H1 (cell line): ENCODE data around the gene SUGP1. TPM values are rescaled to one million over a fixed set of nuclear protein-coding genes. Genes with fewer than 3 reads are reported as not detected.

Experiments used
- ASH2L ChIP-seq: fragments of 200-600, 300-600 bp; sonication (generic); IDR thresholded peaks from one replicate; pipeline ENCODE4 v1.7.1; 2017; ENCODE audit warnings: low read length
- BCL11A ChIP-seq, 2 experiments: IDR thresholded peaks; one replicate each; pipeline ENCODE4 v1.6.1; 2011; ENCODE audit warnings: low read depth in 2 of 2, low read length in 2 of 2, mild to moderate bottlenecking in 2 of 2
- CBX8 ChIP-seq: fragments of 300-800, 300-1000 bp; sonication (generic); IDR thresholded peaks from 2 replicates; pipeline ENCODE4 v1.7.1; 2016; ENCODE audit warnings: low read depth, low read length, borderline replicate concordance
- CEBPB ChIP-seq: IDR thresholded peaks from 2 replicates; pipeline ENCODE4 v1.6.1; 2012; ENCODE audit warnings: low read depth, low read length
- CREB1 ChIP-seq: IDR thresholded peaks from 2 replicates; pipeline ENCODE4 v1.6.1; 2012; ENCODE audit warnings: inconsistent platforms
- CTBP2 ChIP-seq: IDR thresholded peaks from 2 replicates; pipeline ENCODE4 v1.7.0; 2011; ENCODE audit warnings: borderline replicate concordance, mild to moderate bottlenecking, moderate library complexity, mixed read lengths, low read length; ENCODE audit not compliant: insufficient read depth, insufficient read length
- EP300 ChIP-seq, 2 experiments: IDR thresholded peaks; 1 replicate in 1 of 2; 2 replicates in 1 of 2; pipeline ENCODE4 v1.6.1; 2011 to 2012; ENCODE audit warnings: low read depth in 2 of 2, low read length in 2 of 2, mild to moderate bottlenecking in 2 of 2, borderline replicate concordance in 1 of 2, inconsistent platforms in 1 of 2, moderate library complexity in 1 of 2
- HDAC2 ChIP-seq, 2 experiments: fragments of 300-600 bp in 1 of 2; sonication (generic) in 1 of 2; IDR thresholded peaks; 2 replicates each; pipeline ENCODE4 v1.6.1; 2011 to 2012; ENCODE audit warnings: low read depth in 2 of 2, low read length in 2 of 2, mild to moderate bottlenecking in 2 of 2, moderate library complexity in 2 of 2, borderline replicate concordance in 1 of 2, inconsistent platforms in 1 of 2
- JUN ChIP-seq: IDR thresholded peaks from 2 replicates; pipeline ENCODE4 v1.6.1; 2011; ENCODE audit warnings: low read depth, mild to moderate bottlenecking, improper control_type of control experiment, low read length
- JUND ChIP-seq: IDR thresholded peaks from 2 replicates; pipeline ENCODE4 v1.6.1; 2011; ENCODE audit warnings: mild to moderate bottlenecking, improper control_type of control experiment, low read length
- NANOG ChIP-seq: IDR thresholded peaks from 2 replicates; pipeline ENCODE4 v1.6.1; 2011; ENCODE audit warnings: low read length, low read depth, mild to moderate bottlenecking, inconsistent platforms; ENCODE audit not compliant: insufficient read depth, poor library complexity, severe bottlenecking
- POLR2AphosphoS5 ChIP-seq: IDR thresholded peaks from 2 replicates; pipeline ENCODE4 v1.6.1; 2011; ENCODE audit warnings: low read depth, low read length
- POU5F1 ChIP-seq: IDR thresholded peaks from 2 replicates; pipeline ENCODE4 v1.6.1; 2011; ENCODE audit warnings: low read depth, mild to moderate bottlenecking, low read length, moderate library complexity
- RBBP5 ChIP-seq: IDR thresholded peaks from 2 replicates; pipeline ENCODE4 v1.7.1; 2012; ENCODE audit warnings: low read depth, mild to moderate bottlenecking, inconsistent platforms, low read length, moderate library complexity, borderline replicate concordance
- RXRA ChIP-seq: IDR thresholded peaks from 2 replicates; pipeline ENCODE4 v1.6.1; 2011; ENCODE audit warnings: low read depth, mild to moderate bottlenecking, low read length, moderate library complexity; ENCODE audit not compliant: insufficient read depth
- SAP30 ChIP-seq: fragments of 300-600 bp; sonication (generic); IDR thresholded peaks from 2 replicates; pipeline ENCODE4 v1.7.1; 2012; ENCODE audit warnings: low read length, moderate library complexity, mild to moderate bottlenecking, inconsistent platforms; ENCODE audit not compliant: insufficient read depth, insufficient replicate concordance
- SIX5 ChIP-seq: IDR thresholded peaks from 2 replicates; pipeline ENCODE4 v1.6.1; 2011; ENCODE audit warnings: mild to moderate bottlenecking, low read depth, low read length
- SP2 ChIP-seq: IDR thresholded peaks from 2 replicates; pipeline ENCODE4 v1.6.1; 2012; ENCODE audit warnings: mild to moderate bottlenecking, low read length, inconsistent platforms
- SRF ChIP-seq: IDR thresholded peaks from 2 replicates; pipeline ENCODE4 v1.6.1; 2011; ENCODE audit warnings: mild to moderate bottlenecking, low read depth, low read length, moderate library complexity
- TEAD4 ChIP-seq: IDR thresholded peaks from 2 replicates; pipeline ENCODE4 v1.6.1; 2012; ENCODE audit warnings: low read depth, low read length, inconsistent platforms, mixed read lengths
- YY1 ChIP-seq: IDR thresholded peaks from 2 replicates; pipeline ENCODE4 v1.6.1; 2011; ENCODE audit warnings: low read depth, mild to moderate bottlenecking, low read length
- ZNF274 ChIP-seq: IDR thresholded peaks from 2 replicates; pipeline ENCODE4 v1.7.0; 2012; ENCODE audit warnings: low read length, borderline replicate concordance; ENCODE audit errors: extremely low read depth
- polyA plus RNA-seq, 7 experiments: library from polyadenylated mRNA; depleted of rRNA in 3 of 7; stranded (reverse) in 5 of 7; unstranded in 2 of 7; fragments of >200 nt in 5 of 7; fragments of 200-250 nt in 2 of 7; gene quantifications; 1 replicate in 5 of 7; 2 replicates in 1 of 7; 4 replicates in 1 of 7; pipeline versions ENCODE4 v1.2.1 to v1.2.3, GENCODE V29; 2011 to 2013; ENCODE audit warnings: missing spikeins in 2 of 7, mixed read lengths in 2 of 7
- total RNA-seq: library from RNA; stranded (reverse); fragmentation: NEBNext Ultra II Directional; extraction: Animal tissue kit (Norgen Biotek cat#: 25700); gene quantifications from 2 replicates; pipeline ENCODE4 v1.2.1, GENCODE V29; 2021
- TF ChIP-seq, protein P1 (sequence below): IDR thresholded peaks from 2 replicates; pipeline ENCODE4 v1.6.1; 2012; ENCODE audit warnings: inconsistent platforms

Gene SUGP1
- total and polyA plus RNA-seq, 2 of the 8 experiments (the other 6 are each of a cell fraction or from before 2014, with no cell fraction given): 38.5 to 65.2 TPM

DNA sequence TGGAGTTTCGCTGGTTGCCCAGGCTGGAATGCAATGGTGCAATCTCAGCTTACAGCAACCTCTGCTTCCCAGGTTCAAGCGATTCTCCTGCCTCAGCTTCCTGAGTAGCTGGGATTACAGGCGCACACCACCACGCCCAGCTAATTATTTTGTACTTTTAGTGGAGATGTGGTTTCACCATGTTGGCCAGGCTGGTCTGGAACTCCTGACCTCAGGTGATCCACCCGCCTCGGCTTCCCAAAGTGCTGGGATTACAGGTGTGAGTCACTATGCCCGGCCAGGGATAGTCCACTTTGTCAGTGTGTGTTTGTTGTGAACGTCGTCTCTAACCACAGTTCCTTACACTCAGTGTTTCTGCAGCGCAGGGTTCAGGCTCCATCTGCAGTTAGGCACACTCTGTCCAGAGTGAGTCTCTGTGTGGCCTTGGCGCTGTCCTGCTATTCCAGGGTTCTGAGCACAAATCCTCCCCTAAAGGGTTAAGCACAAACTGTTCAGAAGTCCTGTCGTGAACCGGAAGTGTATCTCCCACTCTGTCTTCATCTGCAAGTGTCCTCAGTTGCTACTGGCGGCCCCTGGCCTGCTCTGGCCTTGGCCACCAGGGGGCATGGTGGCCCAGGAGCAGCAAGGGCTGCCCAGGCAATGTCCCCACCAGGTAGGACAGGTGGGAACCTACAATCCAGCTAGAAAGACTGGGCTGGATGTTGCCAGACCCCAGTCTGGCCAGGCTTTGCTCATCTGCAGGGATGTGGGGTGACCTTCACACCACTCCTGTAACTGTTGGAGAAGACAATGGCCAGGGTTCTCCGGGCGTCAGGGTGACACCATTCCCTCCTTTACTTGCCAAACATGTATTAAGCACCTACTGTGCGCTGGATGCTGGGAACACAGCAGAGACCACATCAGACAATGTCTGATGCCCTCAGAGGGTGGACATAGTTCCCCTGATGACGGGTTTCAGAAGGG is 46.4 kb upstream of the SUGP1 start (continued):
- no peak for TF ChIP-seq CBX8
- no peak for TF ChIP-seq RBBP5
- TF ChIP-seq HDAC2 (IDR thresholded peaks at IDR 0.05; ENCODE audit: borderline replicate concordance in 1 of 2, low read depth in 2 of 2, low read length in 2 of 2): 0 out of 4 replicates have a peak, but pooled peaks of 1 of the 2 experiments have one; percentile 51
- TF ChIP-seq, protein P1, sequence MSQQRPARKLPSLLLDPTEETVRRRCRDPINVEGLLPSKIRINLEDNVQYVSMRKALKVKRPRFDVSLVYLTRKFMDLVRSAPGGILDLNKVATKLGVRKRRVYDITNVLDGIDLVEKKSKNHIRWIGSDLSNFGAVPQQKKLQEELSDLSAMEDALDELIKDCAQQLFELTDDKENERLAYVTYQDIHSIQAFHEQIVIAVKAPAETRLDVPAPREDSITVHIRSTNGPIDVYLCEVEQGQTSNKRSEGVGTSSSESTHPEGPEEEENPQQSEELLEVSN: no peak
- TF ChIP-seq POU5F1: no peak
- TF ChIP-seq POLR2AphosphoS5: no peak
- no peak for TF ChIP-seq TEAD4
- TF ChIP-seq JUN: no peak
- no peak for TF ChIP-seq ASH2L
- TF ChIP-seq SRF: no peak
- TF ChIP-seq EP300 (IDR thresholded peaks at IDR 0.05; ENCODE audit: borderline replicate concordance in 1 of 2, low read depth in 2 of 2, low read length in 2 of 2): no peak
- TF ChIP-seq SP2: no peak
- no peak for TF ChIP-seq CEBPB
- no peak for TF ChIP-seq CREB1
- no peak for TF ChIP-seq NANOG
- no peak for TF ChIP-seq BCL11A (IDR thresholded peaks at IDR 0.05; ENCODE audit: low read depth in 2 of 2, low read length in 2 of 2)
- peak; percentile 48; the same call in 1 of the 2 replicates for TF ChIP-seq YY1
- TF ChIP-seq ZNF274: no peak
- peak; percentile 27; the same call in 1 of the 2 replicates for TF ChIP-seq JUND
- TF ChIP-seq CTBP2: no peak
- TF ChIP-seq SIX5: no peak
- TF ChIP-seq SAP30: no peak
- TF ChIP-seq RXRA: no peak
